NCI-H345 treated with DMSO at 0.1 percent for 48 hours (cell line): Measurements from ENCODE around the gene IGF2BP1.
A peak's percentile ranks its signal among the peaks of the same experiment; 100 is the strongest.
"Not testable (repeated sequence)": the region's sequence is repeated elsewhere in the genome, so short reads cannot be mapped to it uniquely, and the experiment has no call there.

Experiments
- DNase-seq: peaks from one replicate; lab custom pipeline; 2025; ENCODE audit not compliant: unreplicated experiment; lab: John Stamatoyannopoulos, UW

IGF2BP1 gene

GRCh38 chr17:49018748-49019147 is 21.6 kb downstream of the IGF2BP1 start:
- no peak for DNase-seq

GRCh38 chr17:49020609-49021008 is 23.4 kb downstream of the IGF2BP1 start:
- DNase-seq: no peak

GRCh38 chr17:49021095-49021767 is 24.0 kb downstream of the IGF2BP1 start:
- no peak for DNase-seq

- DNase-seq: no peak
Observed at GRCh38 chr17:49021768-49022103, 24.6 kb downstream of the IGF2BP1 start.

DNA sequence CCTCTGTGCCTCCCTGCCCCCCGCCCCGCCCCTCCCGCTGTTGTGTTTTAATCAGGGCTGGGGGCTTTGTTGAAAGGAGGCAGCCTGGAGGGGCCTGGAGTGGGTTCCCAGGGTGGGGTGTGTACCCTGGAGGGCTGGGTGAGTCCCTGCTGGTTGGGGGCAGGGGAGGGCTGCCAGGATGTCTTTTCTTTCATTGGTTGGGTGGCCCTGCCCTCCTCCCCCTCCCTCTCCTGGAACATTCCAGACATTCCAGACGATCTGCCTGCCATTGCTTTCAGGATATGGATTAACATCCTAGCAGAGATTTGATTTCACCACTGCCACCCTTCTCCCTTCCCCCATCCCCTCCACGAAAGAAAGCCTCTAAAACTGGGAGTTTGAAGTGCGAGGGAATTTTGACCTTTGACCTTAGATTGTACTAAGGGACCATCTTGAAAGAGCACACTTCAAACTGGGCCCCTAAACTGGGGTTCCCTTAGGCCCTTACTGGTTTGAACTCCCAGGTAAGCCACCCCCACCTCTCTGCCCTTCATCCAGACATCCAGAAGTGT is 25.3 kb downstream of the IGF2BP1 start:
- DNase-seq: no peak

- no peak for DNase-seq
Observed at GRCh38 chr17:49024523-49024922, 27.3 kb downstream of the IGF2BP1 start.

DNA sequence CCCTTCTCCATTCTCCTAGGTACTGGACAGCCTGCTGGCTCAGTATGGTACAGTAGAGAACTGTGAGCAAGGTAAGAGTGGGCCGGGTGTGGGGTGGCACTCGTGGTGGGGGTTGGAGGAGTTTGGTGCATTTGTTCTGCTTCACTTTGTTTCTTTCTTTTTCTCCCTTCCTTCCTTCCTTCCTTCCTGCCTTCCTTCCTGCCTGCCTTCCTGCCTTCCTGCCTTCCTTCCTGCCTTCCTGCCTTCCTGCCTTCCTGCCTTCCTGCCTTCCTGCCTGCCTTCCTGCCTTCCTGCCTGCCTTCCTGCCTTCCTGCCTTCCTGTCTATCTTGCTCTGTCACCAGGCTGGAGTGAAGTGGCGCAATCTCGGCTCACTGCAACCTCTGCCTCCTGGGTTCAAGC is 29.3 kb downstream of the IGF2BP1 start:
- not testable (repeated sequence) for DNase-seq

GRCh38 chr17:49028271-49028670 is 31.1 kb downstream of the IGF2BP1 start:
- DNase-seq: no peak

DNA sequence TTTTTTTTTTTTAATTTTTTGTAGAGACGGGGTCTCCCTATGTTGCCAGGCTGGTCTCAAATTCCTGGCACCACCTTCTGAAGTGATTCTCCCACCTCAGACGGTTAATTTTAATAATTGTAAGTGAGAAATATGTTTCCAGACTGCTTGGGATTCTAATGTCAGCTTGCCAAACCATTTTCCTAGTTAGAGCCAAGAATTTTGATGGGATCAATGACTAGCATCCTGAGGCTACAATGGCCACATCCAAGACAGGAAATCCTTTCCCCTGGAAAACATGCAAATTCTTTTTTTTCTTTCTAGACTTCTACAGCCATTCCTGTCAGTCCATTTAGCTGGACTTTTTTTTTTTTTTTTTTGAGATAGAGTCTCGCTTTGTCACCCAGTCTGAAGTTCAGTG is 32.6 kb downstream of the IGF2BP1 start:
- no peak for DNase-seq

DNA sequence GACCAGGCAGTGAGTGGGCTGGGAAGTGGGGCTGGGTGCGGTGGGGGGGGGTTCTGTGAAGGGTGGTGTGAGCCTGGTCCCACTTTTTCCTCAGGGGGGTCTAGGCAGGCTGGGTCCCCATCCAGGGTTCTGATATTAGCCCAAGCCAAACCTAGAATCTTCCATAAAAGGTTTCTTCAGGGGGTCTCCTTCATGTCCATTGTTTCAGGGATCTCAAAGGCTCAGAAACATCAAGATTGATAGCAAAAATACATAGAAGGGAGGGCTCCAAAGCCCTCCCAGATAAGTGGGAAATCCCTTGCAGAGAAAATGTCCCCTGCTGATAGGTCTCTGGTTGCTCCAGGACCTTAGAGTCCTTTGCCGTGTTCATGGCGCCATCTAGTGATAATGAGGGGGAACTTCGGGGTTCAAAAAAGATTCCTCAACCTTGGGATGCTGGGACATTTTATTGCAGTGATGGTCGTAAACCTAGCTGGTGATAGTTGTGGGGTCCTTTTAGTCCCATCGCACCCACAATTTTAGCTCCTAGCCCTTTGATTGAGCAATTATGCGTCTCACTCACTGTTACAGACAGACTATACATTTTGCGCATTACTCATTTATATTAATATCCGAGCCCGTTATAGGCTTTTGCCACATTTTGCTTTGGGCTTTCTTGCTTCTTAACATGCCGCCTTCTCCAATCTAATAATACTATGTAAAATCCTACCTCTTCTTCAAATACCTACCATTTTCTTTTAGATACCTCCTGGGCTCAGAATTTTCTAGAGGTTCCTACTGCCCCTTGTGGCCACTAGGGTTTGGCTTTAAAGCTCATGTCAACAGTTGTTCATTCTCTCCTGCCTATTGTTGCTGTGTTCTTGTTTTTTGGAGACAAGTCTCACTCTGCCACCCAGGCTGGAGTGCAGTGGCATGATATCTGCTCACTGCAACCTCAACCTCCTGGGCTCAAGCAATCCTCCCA is 35.1 kb downstream of the IGF2BP1 start:
- DNase-seq: peak; percentile 49

- no peak for DNase-seq
Observed at GRCh38 chr17:49035470-49036269, 38.5 kb downstream of the IGF2BP1 start.

GRCh38 chr17:49036270-49036626 is 39.1 kb downstream of the IGF2BP1 start:
- DNase-seq: no peak

DNA sequence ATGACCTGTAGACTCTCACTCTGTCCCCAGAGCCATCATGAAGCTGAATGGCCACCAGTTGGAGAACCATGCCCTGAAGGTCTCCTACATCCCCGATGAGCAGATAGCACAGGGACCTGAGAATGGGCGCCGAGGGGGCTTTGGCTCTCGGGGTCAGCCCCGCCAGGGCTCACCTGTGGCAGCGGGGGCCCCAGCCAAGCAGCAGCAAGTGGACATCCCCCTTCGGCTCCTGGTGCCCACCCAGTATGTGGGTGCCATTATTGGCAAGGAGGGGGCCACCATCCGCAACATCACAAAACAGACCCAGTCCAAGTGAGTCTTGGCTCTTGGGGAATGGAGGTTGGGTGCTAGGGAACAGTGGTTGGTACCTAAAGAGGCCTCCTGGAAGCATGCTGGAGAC is 41.0 kb downstream of the IGF2BP1 start:
- DNase-seq: no peak

DNA sequence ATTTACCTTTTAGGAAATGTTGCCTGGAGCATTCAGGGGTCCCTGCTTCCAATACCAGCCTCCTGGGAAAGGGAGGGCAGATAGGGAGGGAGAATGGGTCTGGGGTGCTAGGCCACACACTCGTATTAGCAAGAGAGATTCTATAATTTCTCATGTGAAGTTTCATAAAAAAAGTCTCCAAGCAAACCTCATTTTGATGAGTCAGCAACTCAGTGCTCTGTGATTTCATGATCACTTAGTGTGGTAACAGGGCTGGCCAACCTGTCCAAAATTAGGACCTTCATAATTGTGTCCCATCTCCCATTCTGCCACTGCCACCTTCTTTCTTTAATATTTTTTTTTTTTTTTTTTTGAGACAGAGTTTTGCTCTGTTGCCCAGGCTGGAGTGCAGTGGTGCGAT is 41.4 kb downstream of the IGF2BP1 start:
- no peak for DNase-seq

DNA sequence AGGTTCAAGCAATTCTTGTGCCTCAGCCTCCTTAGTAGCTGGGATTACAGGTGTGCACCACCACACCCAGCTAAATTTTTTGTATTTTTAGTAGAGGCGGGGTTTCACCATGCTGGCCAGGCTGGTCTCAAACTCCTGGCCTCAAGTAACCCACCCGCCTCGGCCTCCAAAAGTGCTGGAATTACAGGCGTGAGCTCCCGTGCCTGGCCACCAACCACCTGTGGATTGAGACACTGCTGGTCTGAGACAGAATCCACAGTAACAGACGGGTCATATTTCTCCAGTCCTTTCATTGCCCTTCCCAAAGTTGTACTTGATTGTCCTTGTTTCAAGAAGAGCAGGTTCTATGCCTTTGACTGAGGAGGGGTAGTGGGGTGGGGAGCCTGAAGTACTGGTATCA is 42.3 kb downstream of the IGF2BP1 start:
- not testable (repeated sequence) for DNase-seq

DNA sequence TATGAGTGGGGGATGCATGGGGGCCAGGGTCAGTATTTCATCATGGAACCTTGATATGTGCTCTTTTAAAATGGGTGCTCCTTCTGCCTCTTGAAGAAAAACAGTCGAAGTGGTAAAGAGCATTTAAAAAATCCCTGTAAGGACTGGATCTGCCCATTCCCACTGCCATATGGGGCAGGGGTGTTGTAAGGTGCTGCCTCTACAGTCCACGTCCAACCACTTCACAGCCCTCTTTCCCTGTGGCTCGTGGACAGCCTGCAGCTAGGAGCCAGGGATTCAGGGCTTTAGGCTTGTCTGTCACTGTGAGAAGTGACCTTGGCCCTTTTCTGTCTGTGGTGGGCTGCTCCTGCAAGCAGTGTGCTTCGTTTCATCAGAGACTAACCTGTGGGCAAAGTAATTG is 44.3 kb downstream of the IGF2BP1 start:
- no peak for DNase-seq

- no peak for DNase-seq
Observed at GRCh38 chr17:49045376-49045775, 48.2 kb downstream of the IGF2BP1 start.

DNA sequence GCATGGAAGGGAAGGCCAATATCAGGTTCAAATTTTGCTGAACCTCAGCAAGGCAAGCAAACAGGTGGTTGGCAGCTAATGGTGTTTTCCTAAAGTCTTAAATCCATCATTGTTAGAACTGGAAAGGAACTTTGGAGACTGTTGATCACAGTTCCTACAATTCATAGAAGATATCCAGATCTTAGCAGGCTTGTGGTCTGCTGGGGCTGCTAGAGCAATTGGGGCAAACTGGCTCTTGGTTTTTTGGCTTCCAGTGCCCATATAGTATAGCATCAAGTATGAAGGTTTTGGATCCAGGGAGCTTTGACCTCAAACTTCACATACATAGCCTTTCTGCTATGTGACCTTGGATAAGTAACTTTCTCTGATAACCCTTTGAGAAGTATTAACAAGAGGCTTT is 49.7 kb downstream of the IGF2BP1 start:
- DNase-seq: no peak

DNA sequence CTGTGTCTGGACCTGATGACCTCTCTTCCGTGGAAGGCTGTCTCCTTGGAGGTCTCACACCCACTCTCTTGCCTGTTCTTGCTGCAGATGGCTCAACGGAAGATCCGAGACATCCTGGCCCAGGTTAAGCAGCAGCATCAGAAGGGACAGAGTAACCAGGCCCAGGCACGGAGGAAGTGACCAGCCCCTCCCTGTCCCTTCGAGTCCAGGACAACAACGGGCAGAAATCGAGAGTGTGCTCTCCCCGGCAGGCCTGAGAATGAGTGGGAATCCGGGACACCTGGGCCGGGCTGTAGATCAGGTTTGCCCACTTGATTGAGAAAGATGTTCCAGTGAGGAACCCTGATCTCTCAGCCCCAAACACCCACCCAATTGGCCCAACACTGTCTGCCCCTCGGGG is 52.1 kb downstream of the IGF2BP1 start:
- DNase-seq: no peak

DNA sequence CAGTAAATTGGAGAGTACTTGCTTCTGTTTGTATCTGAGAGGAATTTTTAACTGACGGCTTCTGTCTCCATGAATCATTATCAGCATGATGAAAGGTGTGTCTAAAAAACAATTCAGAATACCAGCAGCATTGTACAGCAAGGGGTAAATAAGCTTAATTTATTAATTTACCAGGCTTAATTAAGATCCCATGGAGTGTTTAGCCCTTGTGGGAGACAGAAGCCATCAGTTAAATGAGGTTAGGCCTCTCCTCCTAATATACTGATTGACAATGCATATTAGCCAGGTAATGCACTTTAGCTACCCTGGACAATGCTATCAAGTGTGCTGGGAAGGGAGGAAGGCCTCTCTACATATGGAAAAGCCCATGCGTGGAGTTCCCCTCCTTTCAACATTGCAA is 53.4 kb downstream of the IGF2BP1 start:
- DNase-seq: no peak

DNA sequence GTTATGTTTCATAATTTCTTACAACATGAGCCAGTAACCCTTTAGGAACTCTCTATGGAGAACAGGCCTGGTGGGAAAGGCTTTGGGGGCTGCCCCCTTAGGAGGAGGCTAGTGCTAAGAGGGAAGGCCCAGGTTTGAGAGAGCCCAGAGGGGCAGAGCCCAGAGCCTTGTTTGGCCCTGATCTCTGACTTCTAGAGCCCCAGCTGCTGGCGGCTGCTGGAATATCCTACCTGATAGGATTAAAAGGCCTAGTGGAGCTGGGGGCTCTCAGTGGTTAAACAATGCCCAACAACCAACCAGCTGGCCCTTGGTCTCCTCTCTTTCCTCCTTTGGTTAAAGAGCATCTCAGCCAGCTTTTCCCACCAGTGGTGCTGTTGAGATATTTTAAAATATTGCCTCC is 54.1 kb downstream of the IGF2BP1 start:
- DNase-seq: no peak
